DMS114 treated with DMSO at 0.1 percent for 48 hours (cell line): Measurements from ENCODE around the gene NPY4R2.
"Not testable (repeated sequence)": the region's sequence is repeated elsewhere in the genome, so short reads cannot be mapped to it uniquely, and the experiment has no call there.

Experiments
- DNase-seq: peaks from one replicate; lab custom pipeline; 2025; ENCODE audit not compliant: unreplicated experiment; lab: John Stamatoyannopoulos, UW

Gene NPY4R2

DNA sequence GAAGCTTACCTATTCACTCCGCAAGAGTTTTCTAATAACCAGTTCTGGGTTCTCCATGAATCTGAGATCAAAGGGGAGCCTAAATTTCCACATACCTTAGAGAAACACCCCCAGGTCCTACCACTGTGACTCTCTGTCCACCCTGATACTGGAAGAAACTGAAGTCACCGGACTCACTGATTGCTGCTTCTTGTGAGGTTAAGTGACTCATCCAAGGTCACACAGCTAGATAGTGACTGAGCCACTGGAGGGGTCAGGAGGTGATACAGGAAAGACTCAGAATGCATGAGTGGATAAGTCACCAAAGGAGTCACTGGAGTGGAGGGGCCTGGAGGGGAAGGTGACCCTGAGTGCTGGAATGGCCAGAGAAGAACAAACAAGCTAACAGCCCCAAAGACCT is 9.8 kb downstream of the NPY4R2 start:
- not testable (repeated sequence) for DNase-seq

DNA sequence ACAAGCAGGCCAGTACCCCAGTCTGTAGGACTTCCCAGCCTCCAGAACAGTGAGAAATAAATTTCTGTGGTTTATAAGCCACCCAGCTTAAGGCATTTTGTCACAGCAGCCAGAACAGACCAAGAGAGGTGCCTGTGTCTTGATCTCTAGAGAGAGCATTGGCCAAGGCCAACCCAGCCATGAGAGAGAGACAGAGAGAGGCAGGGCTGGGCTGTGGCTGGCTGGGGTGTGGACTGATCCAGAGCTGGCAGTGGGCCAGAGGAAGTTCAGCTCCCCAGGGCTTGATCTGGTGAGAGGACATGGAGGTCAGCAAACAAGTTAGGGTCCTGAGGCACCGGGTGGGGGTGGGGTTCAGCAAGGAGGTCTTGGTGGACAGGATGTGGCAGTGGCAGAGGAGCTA is 14.4 kb downstream of the NPY4R2 start:
- DNase-seq = not testable (repeated sequence)

- DNase-seq = not testable (repeated sequence)
Observed at GRCh38 chr10:47933462-47933861, 15.0 kb downstream of the NPY4R2 start.

DNA sequence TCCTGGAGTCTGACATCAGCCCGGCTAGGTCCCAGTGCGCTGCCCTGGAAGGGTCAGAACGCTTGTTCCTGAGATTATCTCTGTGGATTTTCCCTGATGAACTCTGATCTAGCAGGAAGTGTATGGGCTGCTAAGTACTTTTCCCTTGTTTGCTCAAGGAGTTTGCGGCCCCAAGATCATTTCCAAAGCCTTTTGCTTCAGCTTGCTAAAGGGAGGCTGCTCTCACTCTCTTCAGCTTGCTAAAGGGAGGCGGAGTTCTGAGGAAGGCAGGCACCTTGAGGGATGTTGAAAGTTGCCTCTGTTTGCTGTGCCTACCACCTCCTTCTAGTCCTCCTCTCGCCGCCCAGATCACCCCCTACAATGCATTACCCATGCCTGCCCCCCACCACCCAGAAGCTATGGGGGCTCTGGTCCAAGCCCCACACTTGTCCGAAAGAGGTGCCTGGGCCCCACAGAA is 18.3 kb downstream of the NPY4R2 start:
- not testable (repeated sequence) for DNase-seq

- not testable (repeated sequence) for DNase-seq
Observed at GRCh38 chr10:47937634-47938033, 19.2 kb downstream of the NPY4R2 start.

- not testable (repeated sequence) for DNase-seq
Observed at GRCh38 chr10:47940821-47941220, 22.4 kb downstream of the NPY4R2 start.

GRCh38 chr10:47941379-47941778 is 22.9 kb downstream of the NPY4R2 start:
- DNase-seq = not testable (repeated sequence)

- DNase-seq = not testable (repeated sequence)
Observed at GRCh38 chr10:47942351-47943019, 24.0 kb downstream of the NPY4R2 start.

DNA sequence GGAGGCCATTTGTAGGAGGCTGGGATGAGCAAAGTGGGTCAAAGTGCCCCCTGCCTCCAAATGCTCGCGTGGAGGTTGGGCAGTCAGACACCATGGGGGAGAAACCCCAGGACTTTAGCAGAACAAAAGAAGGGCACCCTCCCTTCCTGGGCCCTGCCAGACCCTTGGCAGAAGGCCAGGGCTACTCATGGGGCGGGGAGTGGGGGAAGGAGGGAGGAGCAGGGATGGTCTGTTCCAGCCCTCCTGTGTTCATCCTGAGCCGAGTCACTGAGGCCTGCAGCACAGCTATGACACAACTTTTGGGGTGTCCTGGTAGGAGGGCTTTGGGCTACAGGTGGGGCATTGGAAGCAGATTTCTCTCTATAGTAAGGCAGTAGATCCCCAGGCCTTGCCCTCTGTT is 24.9 kb downstream of the NPY4R2 start:
- not testable (repeated sequence) for DNase-seq

DNA sequence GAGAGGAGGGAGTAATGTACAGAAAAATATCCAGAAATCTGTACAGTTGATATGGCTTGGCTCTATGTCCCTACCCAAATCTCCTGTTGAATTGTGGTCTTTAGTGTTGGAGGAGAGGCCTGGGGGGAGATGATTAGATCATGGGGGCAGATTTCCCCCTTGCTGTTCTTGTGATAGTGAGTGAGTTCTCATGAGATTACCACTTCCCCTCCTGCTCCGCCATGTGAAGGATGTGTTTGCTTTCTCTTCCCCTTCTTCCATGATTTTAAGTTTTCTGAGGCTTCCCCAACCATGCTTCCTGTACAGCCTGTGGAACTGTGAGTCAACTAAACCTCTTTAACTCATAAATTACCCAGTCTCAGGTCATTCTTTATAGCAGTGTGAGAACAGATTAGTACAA is 29.0 kb downstream of the NPY4R2 start:
- DNase-seq = not testable (repeated sequence)

DNA sequence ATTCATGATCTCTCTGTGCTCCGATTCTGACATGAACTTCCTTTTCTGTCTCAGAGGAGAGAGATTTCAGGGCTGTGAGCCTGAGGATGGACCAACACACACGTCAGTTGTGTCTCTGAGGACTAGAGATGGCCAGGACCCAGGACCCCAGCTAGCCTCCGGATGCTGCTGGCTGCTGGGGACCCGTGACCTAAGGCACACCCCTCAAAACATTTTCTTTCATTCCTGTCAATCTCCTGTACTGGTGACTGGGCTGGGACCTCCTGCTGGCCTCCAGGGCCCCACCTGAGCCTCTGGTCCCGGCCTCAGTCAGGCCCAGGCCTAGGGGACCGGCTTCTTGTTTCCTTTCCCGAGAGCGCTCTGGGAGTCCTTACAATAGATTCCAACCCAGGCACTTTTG is 38.7 kb downstream of the NPY4R2 start:
- DNase-seq = not testable (repeated sequence)

DNA sequence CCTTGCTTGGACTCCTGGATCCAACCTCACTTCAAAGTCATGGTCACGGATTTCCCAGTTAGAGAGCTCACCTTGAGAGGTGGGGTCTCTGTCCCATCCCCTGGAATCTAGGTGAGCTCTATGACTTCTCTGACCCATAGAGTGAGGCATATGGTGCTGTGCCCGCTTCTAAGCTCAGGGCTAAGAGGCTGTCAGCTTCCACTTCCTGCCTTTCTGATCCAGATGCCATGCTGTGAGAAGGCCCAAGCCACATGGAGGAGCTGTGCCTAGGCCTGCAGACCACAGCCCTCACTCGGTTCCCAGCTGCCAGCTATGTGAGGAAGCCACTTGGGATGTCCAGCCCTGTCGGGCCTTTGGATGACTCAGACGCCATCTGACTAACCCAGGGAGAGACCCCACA is 41.2 kb downstream of the NPY4R2 start:
- DNase-seq = not testable (repeated sequence)

DNA sequence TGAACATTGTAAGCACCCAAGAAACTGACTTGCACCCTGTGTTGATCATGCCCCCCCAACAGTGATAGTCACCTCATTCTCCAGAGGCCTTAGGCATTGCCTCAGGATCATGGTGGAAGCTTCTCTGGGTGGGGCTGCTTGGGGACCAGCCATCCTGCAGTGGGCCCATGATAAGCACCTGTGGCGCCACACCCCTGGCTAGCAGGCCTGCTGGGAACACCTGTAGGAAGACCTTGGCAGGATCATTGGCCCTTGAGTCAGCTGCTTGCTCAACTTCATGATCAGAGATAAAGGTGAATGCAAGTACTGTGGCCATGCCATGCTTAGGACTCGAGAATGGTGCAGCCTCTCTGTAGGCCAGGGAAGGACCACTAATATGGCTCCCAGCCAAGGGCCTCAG is 42.2 kb downstream of the NPY4R2 start:
- DNase-seq = not testable (repeated sequence)

- not testable (repeated sequence) for DNase-seq
Observed at GRCh38 chr10:47962785-47963184, 44.3 kb downstream of the NPY4R2 start.

- DNase-seq = not testable (repeated sequence)
Observed at GRCh38 chr10:47964280-47965063, 46.0 kb downstream of the NPY4R2 start.

GRCh38 chr10:47968988-47969387 is 50.5 kb downstream of the NPY4R2 start:
- not testable (repeated sequence) for DNase-seq

GRCh38 chr10:47970047-47970446 is 51.6 kb downstream of the NPY4R2 start:
- not testable (repeated sequence) for DNase-seq

DNA sequence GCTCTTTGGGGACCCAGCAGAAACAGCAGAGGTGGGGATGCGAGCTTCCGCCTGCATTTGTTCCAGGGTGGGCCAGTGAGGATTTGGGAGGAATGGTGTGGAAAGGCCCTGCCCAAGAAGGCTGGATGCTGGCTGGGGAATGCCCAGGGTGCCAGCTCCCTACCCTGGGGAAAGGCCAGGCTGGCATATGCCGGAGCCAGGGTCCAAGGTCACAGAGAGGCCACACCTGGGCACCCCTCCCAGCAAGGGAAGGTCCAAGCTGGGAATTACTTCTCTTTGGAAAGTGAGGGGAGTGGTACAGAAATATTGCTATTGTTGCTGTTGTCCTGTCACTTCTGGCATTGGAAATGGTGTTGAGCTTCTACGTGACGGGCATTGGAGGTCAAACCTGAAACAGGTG is 53.1 kb downstream of the NPY4R2 start:
- DNase-seq = not testable (repeated sequence)

DNA sequence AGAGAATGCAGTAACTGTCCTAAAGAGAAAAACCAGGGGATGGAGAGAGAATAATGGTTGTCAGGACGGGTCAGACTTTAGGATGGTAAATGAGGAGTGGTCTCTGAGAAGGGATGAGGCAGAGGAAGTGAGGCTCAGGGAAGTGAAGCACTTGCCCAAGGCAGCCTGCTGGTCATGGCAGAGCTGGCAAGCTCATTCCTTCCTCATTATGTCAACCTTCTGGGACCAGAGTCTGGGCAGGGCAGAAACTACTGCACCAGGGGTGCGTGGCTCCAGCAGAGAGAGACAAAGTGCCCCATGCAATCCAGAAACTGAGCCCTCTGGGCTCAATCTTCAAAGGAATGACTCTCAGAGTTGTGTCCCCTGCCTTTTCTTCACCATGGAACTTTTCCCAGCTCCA is 53.6 kb downstream of the NPY4R2 start:
- not testable (repeated sequence) for DNase-seq
